ENCODE data around the gene DCTN3.

Gene DCTN3

GRCh38 chr9:34620061-34620994 is at the start of gene DCTN3:
Gene DCTN3, minus strand, starts transcription at chr9:34620495. Its CDS starts 31 bp downstream, at chr9:34620464.
- no peak for TF ChIP-seq CTCF (IDR thresholded peaks at IDR 0.05; ENCODE audit: low read depth, low read length)

GRCh38 chr9:34665381-34666250 is 45.3 kb upstream of the DCTN3 start:
- TF ChIP-seq CTCF (IDR thresholded peaks at IDR 0.05; ENCODE audit: low read depth, low read length): no peak
- H3K4me3 ChIP-seq (ENCODE audit: low read depth, low read length): peak overlapping the region; percentile 87

More at GRCh38 chr9:34620061-34620994, at the start of gene DCTN3:
- peak within 1 kb of the TSS; percentile 99 for H3K4me3 ChIP-seq (ENCODE audit: low read depth, low read length)

GRCh38 chr9:34665067-34665380 is 44.7 kb upstream of the DCTN3 start:
- no peak for TF ChIP-seq CTCF (IDR thresholded peaks at IDR 0.05; ENCODE audit: low read depth, low read length)
- peak overlapping the region; percentile 87 for H3K4me3 ChIP-seq (ENCODE audit: low read depth, low read length)

- TF ChIP-seq CTCF (IDR thresholded peaks at IDR 0.05; ENCODE audit: low read depth, low read length): peak; percentile 98
- peak overlapping the region; percentile 87 for H3K4me3 ChIP-seq (ENCODE audit: low read depth, low read length)
Measured at GRCh38 chr9:34664281-34665066, 44.2 kb upstream of the DCTN3 start.

GRCh38 chr9:34663303-34663605 is 43.0 kb upstream of the DCTN3 start:
- TF ChIP-seq CTCF (IDR thresholded peaks at IDR 0.05; ENCODE audit: low read depth, low read length): no peak
- no peak overlapping the region for H3K4me3 ChIP-seq (ENCODE audit: low read depth, low read length)

GRCh38 chr9:34662526-34663302 is 42.4 kb upstream of the DCTN3 start, which contains the start of gene CCL27:
Gene CCL27, minus strand, starts transcription at chr9:34662657. Its CDS starts 24 bp downstream, at chr9:34662633.
- H3K4me3 ChIP-seq (ENCODE audit: low read depth, low read length): no peak within 1 kb of the TSS
- TF ChIP-seq CTCF (IDR thresholded peaks at IDR 0.05; ENCODE audit: low read depth, low read length): no peak
